GM12864 (cell line): ENCODE measurements around the gene NQO2.
"Not testable (repeated sequence)": the region's sequence is repeated elsewhere in the genome, so short reads cannot be mapped to it uniquely, and the experiment has no call there.

ENCODE experiments used
- DNase-seq: peaks from one replicate; pipeline ENCODE4 v3.0.0-alpha.2; 2011; ENCODE audit warnings: low read depth
- H3K4me3 ChIP-seq: 2 replicates; pipeline ENCODE4 v1.5.1; 2011; ENCODE audit warnings: mild to moderate bottlenecking, low read depth, low read length, control low read depth
- TF ChIP-seq, protein P1 (sequence below): IDR thresholded peaks from 2 replicates; pipeline ENCODE4 v1.5.1; 2011; ENCODE audit warnings: low read depth, mild to moderate bottlenecking, moderate library complexity, low read length, control low read depth, inconsistent platforms; ENCODE audit errors: missing control alignments

NQO2 gene

DNA sequence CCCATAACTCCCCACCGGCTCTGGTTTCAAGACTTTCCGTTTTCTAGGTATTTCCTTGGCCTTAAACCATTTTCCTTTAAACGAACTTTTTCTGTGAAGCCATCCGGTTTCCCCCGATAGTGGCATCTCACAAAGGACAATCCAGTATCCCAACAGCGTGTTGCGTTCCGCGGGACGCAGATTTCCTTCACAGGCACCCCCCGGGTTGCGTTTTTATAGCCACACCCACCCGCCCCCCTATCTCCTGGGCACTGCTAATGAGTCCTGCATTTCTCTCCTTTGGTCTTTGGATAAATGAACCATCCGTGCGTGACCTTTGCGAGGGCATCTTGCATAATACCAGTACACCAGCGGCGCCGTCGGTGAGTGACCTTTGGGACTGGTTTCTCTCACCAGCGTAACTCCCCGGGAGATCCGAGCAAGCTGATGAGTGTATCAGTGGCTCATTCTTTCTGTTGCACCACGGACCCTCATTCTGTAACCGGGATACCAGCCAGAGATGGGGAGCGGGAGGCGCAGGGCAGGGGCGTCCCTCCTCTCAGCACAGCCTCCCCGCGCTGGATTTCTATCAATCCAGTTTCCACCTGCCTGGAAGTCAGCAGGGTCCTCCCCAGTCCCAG lies 586 bp upstream of the NQO2 start:
- no peak for DNase-seq
- TF ChIP-seq, protein P1, sequence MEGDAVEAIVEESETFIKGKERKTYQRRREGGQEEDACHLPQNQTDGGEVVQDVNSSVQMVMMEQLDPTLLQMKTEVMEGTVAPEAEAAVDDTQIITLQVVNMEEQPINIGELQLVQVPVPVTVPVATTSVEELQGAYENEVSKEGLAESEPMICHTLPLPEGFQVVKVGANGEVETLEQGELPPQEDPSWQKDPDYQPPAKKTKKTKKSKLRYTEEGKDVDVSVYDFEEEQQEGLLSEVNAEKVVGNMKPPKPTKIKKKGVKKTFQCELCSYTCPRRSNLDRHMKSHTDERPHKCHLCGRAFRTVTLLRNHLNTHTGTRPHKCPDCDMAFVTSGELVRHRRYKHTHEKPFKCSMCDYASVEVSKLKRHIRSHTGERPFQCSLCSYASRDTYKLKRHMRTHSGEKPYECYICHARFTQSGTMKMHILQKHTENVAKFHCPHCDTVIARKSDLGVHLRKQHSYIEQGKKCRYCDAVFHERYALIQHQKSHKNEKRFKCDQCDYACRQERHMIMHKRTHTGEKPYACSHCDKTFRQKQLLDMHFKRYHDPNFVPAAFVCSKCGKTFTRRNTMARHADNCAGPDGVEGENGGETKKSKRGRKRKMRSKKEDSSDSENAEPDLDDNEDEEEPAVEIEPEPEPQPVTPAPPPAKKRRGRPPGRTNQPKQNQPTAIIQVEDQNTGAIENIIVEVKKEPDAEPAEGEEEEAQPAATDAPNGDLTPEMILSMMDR = no peak
- peak overlapping the region; percentile 48 for H3K4me3 ChIP-seq

DNA sequence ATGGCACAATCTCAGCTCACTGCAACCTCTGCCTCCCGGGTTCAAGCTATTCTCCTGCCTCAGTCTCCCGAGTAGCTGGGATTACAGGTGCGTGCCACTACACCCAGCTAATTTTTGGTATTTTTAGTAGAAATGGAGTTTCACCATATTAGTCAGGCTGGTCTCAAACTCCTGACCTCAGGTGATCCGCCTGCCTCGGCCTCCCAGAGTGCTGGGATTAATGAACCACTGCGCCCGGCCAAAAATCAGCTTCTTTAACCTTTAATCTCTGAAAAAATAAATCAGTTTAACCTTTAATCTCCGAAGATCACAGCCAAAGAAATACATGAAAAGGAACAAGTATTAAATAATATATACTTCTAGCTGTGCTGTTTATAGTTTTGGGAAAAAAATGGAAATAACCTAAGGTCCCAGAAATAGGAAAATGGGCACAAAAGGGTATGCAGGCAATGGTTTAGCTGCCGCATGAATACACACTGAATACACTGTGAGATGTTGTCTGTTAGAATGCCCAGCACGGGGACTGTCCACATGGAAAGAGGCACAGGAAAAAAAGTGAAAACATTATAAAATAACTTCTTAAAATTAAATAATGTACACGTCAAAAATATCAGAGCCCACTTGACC lies 1.6 kb downstream of the NQO2 start:
- TF ChIP-seq, protein P1 = no peak
- no peak for DNase-seq
- H3K4me3 ChIP-seq = no peak overlapping the region

DNA sequence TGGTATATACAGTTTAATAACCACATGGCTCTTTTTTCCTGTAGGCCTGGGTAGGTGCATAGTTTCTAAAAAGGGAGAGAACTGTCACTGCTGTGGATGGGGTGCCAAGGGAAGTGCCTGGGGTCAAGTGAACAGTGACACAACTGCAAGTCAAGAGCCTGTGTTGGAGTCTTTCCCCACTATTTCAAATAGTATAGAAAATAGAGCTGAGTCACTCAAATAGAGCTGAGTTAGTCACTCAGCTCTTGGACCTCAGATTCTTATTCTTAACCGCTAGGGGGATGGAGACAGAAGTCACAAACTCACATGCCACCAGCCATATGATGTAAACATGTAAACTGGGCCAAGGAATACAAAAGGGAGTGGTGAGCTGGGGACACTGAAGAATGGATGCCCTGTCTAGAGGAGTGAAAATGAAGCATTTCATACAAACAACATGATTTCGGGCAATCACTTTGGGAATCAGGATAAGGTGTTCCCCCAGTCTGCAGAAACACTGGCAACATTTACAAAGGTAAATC lies 2.1 kb downstream of the NQO2 start:
- H3K4me3 ChIP-seq = no peak overlapping the region
- TF ChIP-seq, protein P1 = peak; percentile 76
- no peak for DNase-seq

DNA sequence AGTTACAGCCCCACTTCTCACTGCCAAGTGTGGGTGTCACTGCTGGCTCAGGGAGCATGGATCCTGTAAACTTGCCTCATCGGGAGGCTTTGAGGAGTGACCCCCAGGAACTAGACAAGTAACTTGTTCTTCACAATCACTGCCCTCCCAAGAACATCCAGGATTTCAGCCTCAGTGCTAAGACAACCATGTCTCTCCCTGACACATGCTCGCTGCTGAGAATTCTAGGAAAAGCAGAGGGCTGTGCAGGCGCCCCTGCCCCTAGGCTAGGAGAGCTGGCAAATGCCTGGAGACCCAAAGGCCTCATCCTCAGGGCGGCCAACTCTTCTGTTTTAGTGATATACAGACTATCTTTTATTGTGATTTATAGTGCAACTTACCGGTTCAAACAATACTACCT lies 3.5 kb downstream of the NQO2 start:
- DNase-seq, H3K4me3 ChIP-seq: not testable (repeated sequence)

DNA sequence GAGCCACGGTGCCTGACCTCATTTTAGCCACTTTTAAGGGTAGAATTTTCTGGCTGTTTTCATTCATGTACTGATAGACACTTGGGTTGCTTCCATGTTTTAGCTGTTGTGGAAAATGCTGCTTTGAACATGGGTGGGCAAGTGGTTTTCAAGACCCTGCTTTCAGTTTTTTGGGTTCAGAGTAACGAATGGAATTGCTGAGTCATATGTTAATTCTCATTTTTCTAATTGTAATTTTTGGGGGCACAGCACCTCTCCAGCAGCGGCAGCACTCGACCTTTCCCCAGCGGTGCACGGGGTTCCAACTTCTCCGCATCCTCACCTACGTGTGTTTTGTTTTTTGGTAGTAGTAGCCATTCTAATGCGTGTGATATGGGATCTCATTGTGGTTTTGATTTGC lies 5.4 kb downstream of the NQO2 start:
- DNase-seq = no peak
- H3K4me3 ChIP-seq = no peak overlapping the region
- TF ChIP-seq, protein P1 = no peak

DNA sequence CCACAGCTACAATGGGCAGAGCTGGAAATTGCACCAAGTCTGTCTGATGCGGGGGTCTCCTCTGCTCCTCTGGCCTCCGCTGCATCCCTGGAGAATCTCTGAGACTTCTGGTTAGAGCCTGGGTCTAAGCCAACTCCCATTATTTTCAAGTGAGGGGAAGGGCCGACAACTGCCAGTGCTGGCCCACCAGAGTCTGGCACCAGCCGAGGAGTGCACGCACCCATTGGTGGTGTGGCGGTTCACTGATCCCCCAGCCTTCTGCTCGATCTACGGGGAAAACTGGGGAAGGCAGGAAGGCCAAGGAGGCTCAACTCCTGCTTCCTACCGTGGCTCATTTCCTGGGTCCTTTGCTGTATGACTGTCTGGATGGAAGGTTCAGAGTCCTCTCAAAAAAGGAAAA lies 6.2 kb downstream of the NQO2 start:
- DNase-seq = no peak
- TF ChIP-seq, protein P1 = no peak
- H3K4me3 ChIP-seq = no peak overlapping the region

DNA sequence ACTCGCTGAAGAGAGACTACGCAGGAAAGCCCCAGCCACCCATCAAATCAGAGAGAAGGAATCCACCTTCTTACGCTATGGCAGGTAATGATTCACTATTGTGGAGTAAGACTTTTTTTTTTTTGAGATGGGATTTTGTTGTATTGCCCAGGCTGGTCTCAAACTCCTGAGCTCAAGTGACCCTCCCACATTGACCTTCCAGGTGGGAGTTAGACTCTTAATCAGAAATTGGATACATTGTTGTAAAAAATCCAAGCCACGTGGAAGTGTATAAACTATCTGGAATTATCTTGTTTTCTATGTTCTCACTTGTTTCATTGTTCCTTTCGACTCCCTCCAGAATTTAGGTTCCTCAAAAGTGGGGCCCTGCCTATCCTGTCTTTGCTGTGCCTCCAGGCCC lies 6.8 kb downstream of the NQO2 start:
- H3K4me3 ChIP-seq = no peak overlapping the region
- no peak for DNase-seq
- TF ChIP-seq, protein P1 = no peak
